ENCODE results near the gene ACTN2.
"Not testable (repeated sequence)": the region's sequence is repeated elsewhere in the genome, so short reads cannot be mapped to it uniquely, and the experiment has no call there.

ACTN2 gene

DNA sequence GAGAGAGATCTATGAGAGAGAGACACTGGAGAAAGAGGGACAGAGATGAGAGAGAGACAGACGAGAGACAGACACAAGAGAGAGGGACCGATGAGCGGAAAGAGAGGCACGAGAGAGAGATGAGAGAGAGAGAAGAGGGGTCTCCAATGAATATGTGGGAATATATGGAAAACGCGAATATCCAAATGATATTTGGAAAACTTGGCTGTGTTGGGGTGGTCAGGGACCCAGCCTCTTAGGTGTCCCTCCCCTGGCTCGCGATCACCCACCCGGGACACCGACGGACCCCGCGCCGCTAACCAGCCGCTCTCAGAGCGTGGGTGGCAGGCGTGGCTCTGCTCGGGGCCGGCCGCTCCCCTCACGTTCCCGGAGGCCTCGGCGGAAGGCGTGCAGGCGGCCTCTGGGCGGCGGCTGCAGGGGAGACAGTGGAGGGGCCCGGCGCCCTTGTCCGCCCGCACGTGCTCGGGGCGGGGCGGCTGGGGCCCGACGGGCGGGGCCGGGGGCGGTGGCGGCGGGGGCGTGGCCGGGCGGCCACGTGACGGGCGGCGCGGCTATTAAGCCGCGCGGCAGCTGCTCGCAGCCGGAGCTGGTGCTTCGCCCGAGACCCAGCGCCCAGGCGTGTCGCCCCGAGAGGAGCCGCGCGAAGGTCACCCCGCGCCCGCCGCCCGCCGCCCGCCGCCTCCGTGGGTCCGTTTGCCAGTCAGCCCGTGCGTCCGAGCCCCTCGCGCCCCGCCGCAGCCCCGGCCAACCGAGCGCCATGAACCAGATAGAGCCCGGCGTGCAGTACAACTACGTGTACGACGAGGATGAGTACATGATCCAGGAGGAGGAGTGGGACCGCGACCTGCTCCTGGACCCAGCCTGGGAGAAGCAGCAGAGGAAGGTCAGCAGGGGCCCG is at the start of gene ACTN2:
Gene ACTN2 (plus strand): TSS at position 583 of the 898 bp plus-strand sequence. CDS start 175 bp downstream, at position 758.
- no peak for DNase-seq

DNA sequence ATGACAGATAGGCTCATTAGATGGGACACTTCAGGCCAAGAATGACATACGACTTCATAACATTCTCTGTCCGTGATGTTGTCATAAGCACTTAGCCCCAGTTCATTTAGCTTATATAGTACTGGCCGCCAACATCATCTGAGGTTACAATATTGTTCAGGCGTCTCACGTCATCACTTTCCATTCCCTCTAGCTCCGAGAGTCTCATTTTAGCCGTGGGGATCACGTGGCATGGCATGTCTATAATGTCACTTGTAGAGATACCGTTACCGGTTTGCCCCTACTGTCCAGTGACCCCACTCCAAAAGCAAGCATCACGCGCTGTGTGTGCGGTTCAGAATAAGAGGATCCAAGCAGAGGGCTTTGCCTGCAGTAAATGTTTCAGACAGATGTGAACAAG is 47.4 kb upstream of the ACTN2 start:
- no peak for DNase-seq

DNA sequence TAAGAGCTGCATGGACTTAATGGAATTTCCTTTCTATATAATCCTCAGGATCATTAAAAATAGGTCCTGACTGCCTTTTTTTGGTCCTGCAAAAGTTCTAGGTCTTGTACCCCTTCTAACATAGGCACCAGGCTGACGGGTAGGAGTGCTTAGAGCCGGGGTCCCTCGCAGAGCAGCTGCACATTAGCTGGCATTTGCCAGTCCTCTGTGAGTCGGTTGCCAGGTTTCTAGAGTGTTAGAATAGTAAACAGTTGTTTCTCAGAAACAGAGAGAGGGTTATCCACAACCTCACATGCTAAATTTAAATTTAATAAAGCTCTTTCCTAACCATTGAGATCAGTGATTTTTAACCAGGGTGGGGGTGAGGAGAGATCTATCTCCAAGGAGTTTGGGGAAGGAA is 46.6 kb upstream of the ACTN2 start:
- DNase-seq: no peak

DNA sequence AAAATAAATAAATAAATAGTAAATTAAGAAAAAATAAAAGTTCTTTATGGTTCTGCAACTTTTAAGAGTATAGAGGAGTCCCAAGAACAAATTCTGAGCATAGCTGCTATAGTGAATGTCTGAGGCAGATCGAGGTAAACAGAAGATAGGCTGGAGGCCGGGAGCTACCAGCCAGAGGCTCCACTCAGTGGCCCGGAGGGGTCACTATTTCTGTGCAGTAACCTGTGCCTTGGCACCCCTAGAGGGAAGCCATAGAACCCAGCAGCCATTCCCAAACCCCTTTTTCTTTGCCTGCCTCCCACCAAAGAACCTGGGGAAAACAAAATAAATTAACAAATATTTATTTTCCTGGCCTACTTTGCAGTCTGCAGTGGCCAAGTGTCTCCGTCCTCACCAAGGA is 43.5 kb upstream of the ACTN2 start:
- no peak for DNase-seq

DNA sequence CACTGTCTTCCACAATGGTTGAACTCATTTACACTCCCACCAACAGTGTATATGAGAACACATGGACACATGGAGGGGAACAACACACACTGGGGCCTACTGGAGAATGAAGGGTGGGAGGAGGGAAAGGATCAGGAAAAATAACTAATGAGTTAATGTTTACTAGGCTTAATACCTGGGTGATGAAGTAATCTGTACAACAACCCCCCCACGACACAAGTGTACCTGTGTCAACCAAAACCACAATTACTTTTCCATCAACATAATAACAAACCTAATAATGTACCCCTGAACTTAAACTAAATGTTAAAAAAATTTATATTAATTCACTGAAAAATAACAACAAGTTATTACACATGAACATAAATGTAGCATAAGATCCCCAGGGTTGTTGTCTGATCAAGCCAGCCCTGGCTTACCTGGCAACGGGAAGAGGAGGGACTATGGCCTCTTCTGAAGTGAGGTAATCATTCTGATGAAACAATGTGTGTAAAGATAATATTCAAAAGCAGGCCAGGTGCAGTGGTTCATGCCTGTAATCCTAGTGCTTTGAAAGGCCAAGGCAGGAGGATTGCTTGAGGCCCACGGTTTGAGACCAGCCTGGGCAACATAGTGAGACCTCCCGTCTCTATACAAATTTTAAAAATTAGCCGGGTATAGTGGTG is 41.2 kb upstream of the ACTN2 start:
- DNase-seq: no peak

DNA sequence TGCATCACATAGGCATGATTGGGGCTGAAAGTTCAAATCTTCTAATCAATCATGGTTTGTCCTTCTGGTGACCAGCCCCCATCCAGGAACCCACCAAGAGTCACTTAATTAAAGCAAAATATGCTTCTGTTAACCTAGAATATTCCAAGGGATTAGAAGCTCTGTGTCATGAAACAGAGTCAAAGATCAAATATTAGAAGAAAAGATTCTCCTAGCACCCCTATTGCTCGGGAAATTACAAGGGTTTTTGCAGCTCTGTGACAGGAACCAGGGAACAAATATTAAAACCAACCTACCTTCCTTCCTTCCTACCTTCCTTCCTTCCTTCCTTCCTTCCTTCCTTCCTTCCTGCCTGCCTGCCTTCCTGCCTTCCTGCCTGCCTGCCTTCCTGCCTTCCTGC is 31.8 kb upstream of the ACTN2 start:
- no peak for DNase-seq

DNA sequence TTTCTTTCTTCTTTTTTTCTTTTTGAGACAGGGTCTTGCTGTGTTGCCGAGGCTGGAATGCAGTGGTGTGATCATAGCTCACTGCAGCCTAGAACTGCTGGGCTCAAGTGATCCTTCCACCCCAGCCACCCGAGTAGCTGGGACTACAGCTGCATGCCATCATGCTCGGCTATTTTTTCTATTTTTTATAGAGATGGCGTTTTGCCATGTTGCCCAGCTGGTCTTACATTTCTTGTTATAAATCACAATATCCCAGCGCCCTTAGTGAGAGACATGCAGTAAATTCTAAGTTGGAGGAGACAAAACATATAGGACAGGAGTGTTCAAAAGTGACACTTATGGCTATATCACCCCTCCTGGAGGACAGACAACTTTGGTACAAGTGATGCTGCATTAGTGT is 31.3 kb upstream of the ACTN2 start:
- no peak for DNase-seq

DNA sequence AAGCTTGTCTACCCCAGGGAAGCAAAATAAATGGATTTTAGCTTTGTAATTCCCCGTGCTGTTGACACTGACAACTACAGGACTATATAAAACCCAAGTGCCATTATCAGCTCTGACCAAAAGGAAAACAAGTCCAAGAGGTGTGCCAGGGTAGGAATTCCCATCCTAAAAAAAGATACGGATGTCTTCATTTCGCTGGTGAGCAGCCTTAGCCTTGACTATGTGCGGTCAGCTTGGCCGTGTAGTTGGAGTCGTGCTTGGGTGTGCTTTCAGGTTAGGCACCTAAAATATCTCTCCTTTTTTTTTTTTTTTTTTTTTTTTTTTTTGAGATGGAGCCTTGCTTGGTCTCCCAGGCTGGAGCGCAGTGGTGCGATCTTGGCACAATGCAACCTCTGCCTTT is 28.9 kb upstream of the ACTN2 start:
- DNase-seq: no peak

DNA sequence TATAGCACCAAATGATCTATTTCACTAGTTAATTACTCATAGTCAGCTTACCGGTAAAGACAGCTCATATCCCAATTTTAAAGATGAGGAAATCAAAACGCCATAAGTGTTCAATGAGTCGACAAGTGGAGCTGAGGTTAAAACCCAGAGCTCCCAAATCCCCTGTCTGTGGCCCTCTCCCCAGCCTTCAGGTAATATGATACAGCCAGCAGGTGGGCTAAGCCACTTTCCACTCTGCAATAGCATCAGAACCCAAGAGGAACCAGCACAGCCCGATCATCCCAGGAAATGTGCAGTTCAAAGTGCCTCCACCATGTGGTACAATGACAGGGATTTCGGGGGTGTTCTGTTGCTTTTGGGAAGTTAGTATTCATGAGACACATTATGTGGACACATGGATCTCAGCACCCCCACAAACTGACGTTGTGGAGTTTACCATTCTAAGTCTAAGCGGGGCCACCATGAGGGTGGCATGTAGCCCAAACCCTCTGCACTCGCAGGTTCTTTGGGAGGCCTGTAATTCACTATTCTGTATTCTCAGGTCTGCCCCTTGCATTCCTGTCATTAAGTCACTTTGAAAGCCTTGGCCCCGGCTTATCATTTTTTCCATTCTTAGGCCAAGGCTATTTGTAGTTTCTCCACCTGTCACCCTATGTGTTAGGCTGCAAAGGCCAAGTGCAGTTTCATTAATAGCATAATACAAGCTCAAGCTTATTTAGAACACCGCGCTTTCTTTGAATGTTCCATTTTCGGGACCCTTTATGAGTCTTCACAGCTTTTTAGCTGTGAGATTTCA is 26.3 kb upstream of the ACTN2 start:
- no peak for DNase-seq

DNA sequence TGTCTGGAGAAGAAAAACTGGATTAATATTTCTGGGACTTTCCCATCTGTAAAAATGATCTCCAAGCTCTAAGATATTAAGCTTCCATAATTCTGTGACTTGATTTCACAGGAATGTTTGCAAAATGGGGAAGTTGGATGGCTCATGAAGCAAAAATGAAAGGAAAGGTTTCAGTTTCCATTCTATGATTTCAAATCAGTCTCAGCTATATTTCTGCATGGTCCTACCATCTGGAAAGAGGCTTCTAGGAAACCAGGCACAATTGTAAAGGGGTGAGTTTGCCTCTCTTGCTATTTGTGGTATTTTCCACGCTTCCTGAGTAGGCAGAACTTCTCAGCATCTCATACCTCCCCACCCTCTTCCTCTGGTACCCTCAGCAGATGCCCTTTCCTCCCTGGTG is 22.4 kb upstream of the ACTN2 start:
- DNase-seq: no peak

DNA sequence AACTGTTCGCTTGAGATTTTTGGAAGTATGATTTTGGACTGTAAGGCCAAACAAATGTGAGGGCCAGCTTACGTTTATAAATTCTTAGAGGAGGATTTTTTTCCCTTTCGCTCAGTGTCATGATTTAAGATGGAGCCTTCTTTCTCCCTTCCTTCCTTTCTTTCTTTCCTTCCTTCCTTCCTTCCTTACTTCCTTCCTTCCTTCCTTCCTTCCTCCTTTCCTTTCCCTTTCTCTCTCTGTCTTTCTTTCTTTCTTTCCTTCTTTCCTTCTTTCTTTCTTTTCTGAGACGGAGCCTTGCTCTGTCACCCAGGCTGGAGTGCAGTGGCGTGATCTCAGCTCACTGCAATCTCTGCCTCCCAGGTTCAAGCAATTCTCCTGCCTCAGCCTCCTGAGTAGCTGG is 17.4 kb upstream of the ACTN2 start:
- not testable (repeated sequence) for DNase-seq

DNA sequence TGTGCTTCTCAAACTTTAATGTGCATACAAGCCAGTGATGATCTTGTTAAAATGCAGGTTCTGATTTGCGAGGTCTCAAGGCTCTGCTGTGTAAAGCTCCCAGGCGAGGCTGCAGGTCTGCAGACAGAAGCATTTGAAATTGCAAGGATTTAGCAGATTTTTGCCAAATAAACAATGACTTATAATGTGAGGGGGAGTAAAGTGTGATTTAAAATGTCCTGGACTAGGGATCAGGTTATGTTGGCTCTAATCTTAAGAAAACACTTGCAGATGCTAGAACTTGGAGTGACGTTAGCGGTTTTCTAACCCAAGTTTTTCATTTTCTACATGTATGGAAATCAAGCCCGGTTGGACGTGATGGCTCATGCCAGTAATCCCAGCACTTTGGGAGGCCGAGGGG is 16.2 kb upstream of the ACTN2 start:
- DNase-seq: no peak

DNA sequence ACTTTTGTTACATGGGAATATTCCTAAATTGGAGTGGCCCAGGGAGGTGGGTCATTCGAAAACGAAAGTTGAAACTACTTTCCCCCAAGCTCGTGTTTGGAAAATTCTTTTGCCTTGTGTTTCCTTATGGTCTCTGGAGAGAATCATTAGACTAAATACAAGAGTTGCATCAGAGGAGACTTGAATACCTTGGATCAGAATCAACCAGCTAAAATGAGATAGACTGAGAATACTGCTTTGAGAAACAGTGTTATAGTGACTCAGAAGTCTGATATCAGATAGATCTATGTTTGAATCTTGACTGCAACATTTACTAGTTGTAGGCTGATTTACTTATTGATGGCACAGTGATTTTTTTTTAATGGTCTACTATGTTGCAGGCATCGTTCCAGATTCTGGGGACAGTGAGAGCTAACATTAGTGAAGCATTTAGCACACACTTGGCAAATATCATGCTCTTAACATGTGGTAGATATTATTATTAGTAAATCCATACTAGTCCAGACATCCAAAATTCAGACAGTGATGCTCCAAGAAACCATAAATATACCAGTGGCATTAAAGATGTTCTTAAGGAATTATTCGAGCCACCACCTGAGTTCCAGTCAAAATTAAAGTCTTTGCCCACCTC is 12.9 kb upstream of the ACTN2 start:
- no peak for DNase-seq

DNA sequence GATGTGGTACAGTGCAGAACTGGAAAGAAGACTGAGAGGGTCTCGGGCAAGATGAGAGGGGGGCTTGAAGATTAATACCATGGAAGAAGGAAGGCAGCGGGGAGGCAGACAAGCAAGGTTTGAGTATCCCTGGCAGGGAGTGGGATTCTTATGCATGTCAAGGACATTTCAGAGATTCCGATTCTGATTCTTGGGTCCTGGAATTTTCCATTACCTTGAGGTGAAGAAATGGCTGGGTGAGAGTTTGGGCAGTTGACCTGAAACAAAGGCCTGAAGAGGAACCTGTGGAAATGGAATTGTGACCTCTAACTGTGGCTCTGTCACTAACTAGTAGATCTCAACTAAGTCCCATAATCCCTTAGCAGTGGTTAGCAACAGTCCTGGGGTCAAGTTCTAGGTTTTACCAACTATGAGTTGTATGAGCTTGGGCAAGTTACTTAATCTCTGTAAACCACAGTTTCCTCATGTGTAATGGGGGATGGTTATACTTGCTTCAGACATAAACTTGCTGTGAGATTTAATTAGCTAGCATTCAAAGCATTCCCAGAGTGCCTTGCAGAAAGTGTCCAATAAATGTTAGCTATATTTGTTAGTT is 8.6 kb upstream of the ACTN2 start:
- DNase-seq: no peak

DNA sequence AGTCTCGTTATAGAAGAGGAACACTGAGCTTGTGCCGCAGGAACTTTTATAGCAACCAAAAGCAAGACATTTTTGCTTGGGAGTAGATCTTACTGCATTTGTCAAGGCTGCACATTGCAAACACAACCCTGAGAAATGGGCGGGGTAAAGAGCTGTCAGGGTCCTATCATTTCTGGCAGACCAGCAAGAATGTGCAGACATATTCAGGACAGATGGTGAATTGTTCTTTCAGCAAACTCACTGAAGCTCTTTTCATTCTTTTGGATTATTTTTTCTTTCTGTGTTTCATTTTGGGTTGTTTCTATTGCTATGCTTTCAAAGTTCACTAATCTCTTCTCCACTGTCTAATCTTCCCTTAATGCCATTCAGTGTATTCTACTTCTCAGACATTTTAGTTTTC is 5.1 kb upstream of the ACTN2 start:
- no peak for DNase-seq

DNA sequence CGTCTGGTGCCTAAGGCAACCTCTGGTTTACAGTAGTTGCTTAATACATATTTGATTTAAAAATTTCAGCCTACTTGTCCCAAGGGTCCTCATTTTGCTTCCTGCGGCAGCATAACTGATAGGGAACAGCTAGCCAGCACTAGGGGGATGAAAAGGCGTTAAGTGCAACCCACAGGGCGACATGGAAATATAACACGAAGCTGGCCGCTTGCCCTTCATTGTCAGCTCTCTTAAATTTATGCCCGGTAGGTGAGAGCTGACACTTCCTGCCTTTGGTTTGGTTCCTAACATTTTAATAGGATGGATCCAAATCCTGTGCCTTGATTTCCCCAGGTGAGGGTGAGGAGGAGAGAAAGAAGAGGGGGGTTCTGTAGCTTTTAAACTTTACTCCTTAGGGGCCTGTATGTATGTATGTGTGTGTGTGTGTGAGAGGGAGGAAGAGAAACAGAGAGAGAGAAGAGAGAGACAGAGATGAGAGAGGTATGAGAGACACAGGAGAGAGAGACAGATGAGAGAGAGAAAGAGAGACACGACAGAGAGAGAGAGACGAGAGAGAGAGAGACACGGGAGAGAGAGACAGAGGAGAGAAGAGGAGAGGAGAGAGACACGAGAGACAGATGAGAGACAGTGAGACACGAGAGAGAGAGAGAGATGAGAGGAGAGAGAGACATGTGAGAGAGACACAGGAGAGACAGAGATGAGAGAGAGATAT is 938 bp upstream of the ACTN2 start:
- DNase-seq: no peak

DNA sequence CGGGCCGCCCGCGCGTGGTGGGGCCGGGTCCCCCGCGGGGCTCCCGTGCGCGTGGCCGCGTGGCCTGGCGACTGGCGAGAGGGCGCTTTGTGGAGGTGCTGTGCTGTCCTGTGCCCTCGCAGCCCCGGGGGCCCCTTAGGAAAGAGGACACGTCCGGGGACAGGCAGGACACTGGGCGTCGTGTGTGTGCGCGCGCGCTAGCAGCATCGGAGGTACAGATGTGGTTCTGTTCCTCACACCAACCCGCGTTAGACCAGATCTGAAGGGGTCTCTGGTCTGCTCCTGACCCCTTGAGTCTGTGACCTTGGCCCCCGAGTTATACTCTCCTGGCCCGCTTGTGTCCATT is 489 bp downstream of the ACTN2 start:
- DNase-seq: no peak

DNA sequence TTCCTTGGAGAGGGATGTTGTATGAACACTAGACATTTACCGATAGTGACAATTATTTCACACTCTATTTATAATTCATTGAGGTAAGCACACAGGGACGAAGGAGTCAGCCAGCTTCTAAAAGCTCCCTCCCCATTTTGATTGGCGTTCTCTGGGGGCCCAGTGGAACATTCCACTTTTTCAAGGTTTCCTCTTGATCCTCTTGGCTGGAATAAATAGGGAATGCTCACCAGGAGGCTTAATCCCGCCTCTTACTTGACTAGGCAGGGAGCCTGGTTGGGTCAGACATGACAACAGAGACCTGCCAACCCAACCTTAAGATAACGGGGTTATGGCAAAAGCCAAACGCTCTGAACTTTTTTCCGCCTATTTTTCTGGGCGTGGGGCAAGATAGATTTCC is 974 bp downstream of the ACTN2 start:
- DNase-seq: no peak

DNA sequence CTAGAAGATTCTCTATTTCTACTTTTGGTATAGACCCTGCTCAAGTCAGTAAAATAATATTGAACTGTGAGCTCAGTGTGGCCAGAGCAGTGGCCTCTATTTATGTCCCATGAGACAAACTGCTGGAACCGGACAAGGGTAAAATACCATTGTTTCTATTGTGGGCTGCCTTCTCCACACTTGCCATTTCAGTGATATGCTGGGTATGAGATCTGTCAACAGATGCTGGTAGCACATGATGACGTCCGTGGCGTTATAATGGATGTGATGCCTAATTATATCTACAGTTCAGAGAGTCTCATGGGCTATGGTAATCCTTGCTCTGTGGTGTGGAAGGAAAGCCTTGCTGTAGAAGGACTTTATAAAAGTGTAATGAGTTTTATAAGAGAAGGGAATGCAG is 2.4 kb downstream of the ACTN2 start:
- no peak for DNase-seq

DNA sequence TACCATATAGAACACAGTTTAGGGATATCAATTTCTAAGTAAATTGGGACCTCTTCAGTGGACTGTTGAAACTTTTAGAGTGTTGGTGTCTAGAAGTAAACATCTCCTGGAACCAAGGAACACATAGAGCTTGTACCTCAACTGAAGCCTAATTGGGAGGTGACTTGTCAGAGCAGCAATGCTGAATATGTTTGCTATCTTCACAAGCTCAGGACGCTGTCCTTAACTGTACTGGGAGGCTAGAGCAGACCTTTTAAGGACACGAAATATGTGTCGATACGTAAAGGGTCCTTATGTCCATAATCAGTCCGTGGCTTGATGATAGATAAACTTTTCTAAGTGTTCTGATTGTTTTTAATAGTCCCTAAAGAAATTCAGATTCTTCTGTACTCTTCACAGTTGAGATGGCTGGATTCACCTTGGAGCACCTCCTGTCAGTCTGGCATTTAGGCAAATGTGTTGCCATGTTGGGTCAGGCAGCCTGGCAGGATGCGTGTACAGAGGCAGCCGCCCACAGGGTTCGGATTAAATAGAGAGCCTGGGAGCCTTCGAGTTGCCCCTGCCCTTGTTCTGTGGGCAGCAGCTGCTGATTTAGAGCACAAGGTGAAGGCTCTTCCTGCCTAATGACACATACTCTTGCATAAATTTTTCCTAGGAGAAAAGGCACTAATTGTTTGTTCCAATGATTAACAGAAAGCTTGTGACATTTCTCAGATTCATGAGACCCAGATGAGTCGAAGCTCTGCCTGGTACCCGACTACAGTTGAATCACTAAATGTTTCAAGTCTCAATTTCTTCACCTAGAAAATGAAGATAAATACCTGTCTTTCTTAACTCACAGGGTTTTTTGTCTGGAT is 3.6 kb downstream of the ACTN2 start:
- no peak for DNase-seq

DNA sequence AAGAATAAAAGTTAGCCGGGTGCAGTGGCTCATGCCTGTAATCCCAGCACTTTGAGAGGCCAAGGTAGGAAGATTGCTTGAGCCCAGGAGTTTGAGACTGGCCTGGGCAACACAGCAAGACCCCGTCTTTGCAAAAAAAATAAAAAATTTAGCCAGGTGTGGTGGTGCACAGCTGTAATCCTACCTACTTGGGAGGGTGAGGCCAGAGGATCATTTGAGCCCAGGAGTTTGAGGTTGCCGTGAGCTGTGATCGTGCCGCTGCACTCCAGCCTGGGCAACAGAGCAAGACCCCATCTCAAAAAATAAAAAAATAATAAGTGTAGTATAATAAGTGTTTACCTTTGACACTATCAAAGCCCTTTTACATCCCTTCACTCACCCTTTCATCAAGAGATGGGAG is 5.0 kb downstream of the ACTN2 start:
- no peak for DNase-seq
